ENCODE measurements around the gene SLC9A5.

The SLC9A5 gene

DNA sequence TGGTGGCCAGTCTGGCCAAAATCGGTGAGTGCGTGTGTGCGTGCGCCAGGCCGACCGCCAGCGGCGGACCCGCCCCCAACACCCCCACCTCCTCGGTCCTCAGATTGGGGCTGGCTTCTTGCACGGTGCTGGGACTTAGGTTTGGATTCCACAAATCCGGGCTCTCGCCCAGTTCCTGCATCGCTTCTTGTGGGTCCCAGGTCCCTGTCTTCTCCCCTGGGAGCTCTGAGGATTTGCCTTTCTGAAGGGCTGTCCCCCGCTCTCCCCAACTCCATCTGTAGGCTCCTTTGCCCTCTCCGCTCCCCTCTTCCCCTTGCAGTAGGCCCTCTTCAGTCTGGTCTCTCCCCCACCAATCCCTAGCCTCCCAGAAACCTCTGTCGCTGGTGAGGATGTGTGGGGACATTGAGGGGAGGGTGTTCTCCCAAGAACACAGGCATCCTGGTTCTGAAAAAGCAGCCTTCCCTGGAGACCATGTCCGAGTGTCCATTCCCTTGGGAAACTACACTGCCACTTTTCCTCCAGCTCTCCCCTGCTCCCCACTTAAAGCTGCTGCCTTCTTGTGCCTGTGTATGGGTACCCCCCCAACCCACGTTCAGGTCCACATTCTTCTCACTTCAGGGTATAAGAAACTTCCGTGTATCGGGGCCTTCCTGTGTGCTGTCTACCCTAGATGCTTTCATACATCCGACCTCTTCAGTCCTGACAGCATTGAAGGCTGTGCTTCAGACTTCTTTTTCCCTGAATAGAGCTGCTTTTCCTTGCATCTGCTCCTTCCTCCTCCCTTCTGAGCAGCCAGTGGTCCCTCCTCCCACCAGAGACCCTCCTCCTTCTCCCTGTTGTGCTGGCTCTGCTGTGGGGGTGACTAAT is 632 bp downstream of the SLC9A5 start:
- peaks cover 30% of the 10 kb centered on the region for H3K4me1 ChIP-seq (ENCODE audit: low read length)
- H2AFZ ChIP-seq (ENCODE audit: low read depth, low read length), result peak overlapping the region; percentile 56
- peak overlapping the region; percentile 97 for H3K4me2 ChIP-seq (ENCODE audit: low read length)

DNA sequence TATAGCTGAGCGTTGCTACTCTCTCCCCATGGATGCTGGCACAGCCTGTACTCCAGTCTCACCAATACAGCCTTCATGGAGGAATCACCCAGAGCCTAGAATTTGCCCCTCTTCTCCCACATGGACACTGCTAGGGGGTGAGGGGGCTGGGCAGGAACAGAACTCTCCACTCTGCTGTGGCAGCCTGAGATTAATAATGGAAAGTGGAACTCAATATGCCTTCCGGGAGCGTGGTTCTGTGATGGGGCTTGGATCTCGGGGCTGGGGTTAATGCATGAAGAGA is 1.2 kb downstream of the SLC9A5 start:
- Histone ChIP-seq H3K9ac (ENCODE audit: low read length) (peak overlapping the region; percentile 90), H2AFZ (ENCODE audit: low read depth, low read length) (peak overlapping the region; percentile 56; the same call in 1 of the 2 replicates), H3K4me1 (ENCODE audit: low read length) (peaks cover 25% of the 10 kb centered on the region), H3K27ac (ENCODE audit: low read length) (no peak overlapping the region), H3K4me3 (ENCODE audit: low read length) (peak overlapping the region; percentile 95), H3K9me3 (ENCODE audit: insufficient read depth, low read length) (no peaks in the 10 kb centered on the region), H3K27me3 (ENCODE audit: low read depth, low read length) (no peaks in the 10 kb centered on the region), H3K4me2 (ENCODE audit: low read length) (peak overlapping the region; percentile 97), H4K20me1 (ENCODE audit: insufficient read depth, low read length) (no peaks in the 10 kb centered on the region), H3K79me2 (ENCODE audit: low read length) (peaks cover 7% of the 10 kb centered on the region), H3K36me3 (replicated peaks; ENCODE audit: low read depth, low read length) (no peaks in the 10 kb centered on the region)
- TF ChIP-seq, protein P1, sequence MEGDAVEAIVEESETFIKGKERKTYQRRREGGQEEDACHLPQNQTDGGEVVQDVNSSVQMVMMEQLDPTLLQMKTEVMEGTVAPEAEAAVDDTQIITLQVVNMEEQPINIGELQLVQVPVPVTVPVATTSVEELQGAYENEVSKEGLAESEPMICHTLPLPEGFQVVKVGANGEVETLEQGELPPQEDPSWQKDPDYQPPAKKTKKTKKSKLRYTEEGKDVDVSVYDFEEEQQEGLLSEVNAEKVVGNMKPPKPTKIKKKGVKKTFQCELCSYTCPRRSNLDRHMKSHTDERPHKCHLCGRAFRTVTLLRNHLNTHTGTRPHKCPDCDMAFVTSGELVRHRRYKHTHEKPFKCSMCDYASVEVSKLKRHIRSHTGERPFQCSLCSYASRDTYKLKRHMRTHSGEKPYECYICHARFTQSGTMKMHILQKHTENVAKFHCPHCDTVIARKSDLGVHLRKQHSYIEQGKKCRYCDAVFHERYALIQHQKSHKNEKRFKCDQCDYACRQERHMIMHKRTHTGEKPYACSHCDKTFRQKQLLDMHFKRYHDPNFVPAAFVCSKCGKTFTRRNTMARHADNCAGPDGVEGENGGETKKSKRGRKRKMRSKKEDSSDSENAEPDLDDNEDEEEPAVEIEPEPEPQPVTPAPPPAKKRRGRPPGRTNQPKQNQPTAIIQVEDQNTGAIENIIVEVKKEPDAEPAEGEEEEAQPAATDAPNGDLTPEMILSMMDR (IDR thresholded peaks at IDR 0.05; ENCODE audit: low read depth, low read length), result no peak
- TF ChIP-seq EZH2phosphoT487 (IDR thresholded peaks at IDR 0.05; ENCODE audit: low read depth), result no peak

More for the DNA sequence above, 632 bp downstream of the SLC9A5 start:
- Histone ChIP-seq H3K36me3 (replicated peaks; ENCODE audit: low read depth, low read length) (no peaks in the 10 kb centered on the region), H3K9me3 (ENCODE audit: insufficient read depth, low read length) (no peaks in the 10 kb centered on the region), H3K27me3 (ENCODE audit: low read depth, low read length) (no peaks in the 10 kb centered on the region), H3K27ac (ENCODE audit: low read length) (no peak overlapping the region), H3K9ac (ENCODE audit: low read length) (peak overlapping the region; percentile 90), H3K4me3 (ENCODE audit: low read length) (peak overlapping the region; percentile 95), H4K20me1 (ENCODE audit: insufficient read depth, low read length) (no peaks in the 10 kb centered on the region), H3K79me2 (ENCODE audit: low read length) (peaks cover 7% of the 10 kb centered on the region)
- TF ChIP-seq EZH2phosphoT487 (IDR thresholded peaks at IDR 0.05; ENCODE audit: low read depth), result no peak
- TF ChIP-seq, protein P1 (IDR thresholded peaks at IDR 0.05; ENCODE audit: low read depth, low read length), result no peak

DNA sequence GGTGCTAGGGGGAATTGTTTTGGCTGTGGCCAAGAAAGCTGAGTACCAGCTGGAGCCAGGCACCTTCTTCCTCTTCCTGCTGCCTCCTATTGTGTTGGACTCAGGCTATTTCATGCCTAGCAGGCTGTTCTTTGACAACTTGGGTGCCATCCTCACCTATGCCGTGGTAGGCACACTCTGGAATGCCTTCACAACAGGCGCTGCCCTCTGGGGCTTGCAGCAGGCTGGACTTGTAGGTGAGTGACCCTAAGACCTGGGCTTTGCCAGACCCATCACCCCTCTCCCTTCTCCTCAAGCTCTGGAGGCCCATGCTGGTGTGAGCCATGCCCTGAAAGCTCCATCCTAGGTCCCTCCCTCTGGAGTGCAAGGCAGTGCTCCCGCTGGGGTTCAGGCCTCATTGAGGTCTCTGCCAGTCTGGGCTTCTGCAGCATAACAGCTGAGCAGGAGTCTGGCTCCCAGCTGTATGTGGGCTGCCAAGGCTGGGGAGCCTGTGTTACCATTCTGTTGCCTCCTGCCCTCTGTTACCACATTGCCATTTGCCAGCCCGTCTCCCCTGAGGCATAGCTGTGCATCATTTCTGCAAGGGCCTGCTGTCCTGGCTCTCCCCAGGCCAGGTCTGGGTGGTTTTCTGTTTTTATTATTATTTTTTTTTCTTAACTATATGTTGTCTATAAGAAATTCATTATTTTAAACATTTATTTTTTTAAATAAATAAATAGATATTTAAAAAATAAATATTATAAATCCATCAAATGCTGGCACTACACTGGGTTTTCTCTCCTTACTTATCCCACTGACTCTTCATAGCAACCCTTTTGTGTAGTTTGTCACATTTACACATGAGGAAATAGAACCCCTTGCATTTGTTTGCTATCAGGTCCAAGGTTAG is 4.1 kb downstream of the SLC9A5 start:
- Histone ChIP-seq H3K4me1 (ENCODE audit: low read length) (peaks cover 11% of the 10 kb centered on the region), H3K4me3 (ENCODE audit: low read length) (no peak overlapping the region), H3K27ac (ENCODE audit: low read length) (no peak overlapping the region), H3K36me3 (replicated peaks; ENCODE audit: low read depth, low read length) (peaks cover 9% of the 10 kb centered on the region), H3K79me2 (ENCODE audit: low read length) (no peaks in the 10 kb centered on the region; the same call in none of the 2 replicates), H4K20me1 (ENCODE audit: insufficient read depth, low read length) (no peaks in the 10 kb centered on the region), H3K9me3 (ENCODE audit: insufficient read depth, low read length) (no peaks in the 10 kb centered on the region), H3K4me2 (ENCODE audit: low read length) (no peak overlapping the region), H3K27me3 (ENCODE audit: low read depth, low read length) (no peaks in the 10 kb centered on the region), H3K9ac (ENCODE audit: low read length) (no peak overlapping the region), H2AFZ (ENCODE audit: low read depth, low read length) (no peak overlapping the region)
- TF ChIP-seq, protein P1 (IDR thresholded peaks at IDR 0.05; ENCODE audit: low read depth, low read length), result no peak
- no peak for TF ChIP-seq EZH2phosphoT487 (IDR thresholded peaks at IDR 0.05; ENCODE audit: low read depth)
